Measurements from ENCODE around the gene F3. TPM values are rescaled to one million over a fixed set of nuclear protein-coding genes. Genes with fewer than 3 reads are reported as not detected.

Gene F3
- total and polyA plus RNA-seq, 9 of the 15 experiments (the other 6 are each of a cell fraction or from before 2014, with no cell fraction given), result 0.24 to 0.28 TPM; not detected in 7

Other genes with a start within 250 kb of the F3 start
- 15.5 and 15.8 TPM in 2 replicates for gene ABCD3, start 123.4 kb downstream of the F3 start, total RNA-seq (2014; rRNA removed)
- 30.7 and 35.0 TPM in 2 replicates for gene ABCD3, start 123.4 kb downstream of the F3 start, total RNA-seq (2014; rRNA removed; fragmentation: Illumina TruSeq; extraction: Trizol)
- gene ABCD3, start 123.4 kb downstream of the F3 start, total RNA-seq (2015; rRNA removed; fragmentation: Illumina TruSeq; extraction: Trizol), result 27.0 and 30.5 TPM in 2 replicates
- 23.7 and 24.2 TPM in 2 replicates for gene ABCD3, start 123.4 kb downstream of the F3 start, total RNA-seq (2021)
- gene ABCD3, start 123.4 kb downstream of the F3 start, polyA plus RNA-seq (2011; rRNA removed), result 9.4 and 14.3 TPM in 2 replicates
- 16.3 and 19.1 TPM in 2 replicates for gene ABCD3, start 123.4 kb downstream of the F3 start, polyA plus RNA-seq (2014; fragmentation: Illumina TruSeq; extraction: Trizol)
- gene ABCD3, start 123.4 kb downstream of the F3 start, polyA plus RNA-seq (2014; fragmentation: Nextera tagmentation; extraction: Ambion mirVana), result 10 to 100 TPM; 11.0 to 11.7 TPM
- gene ABCD3, start 123.4 kb downstream of the F3 start, polyA plus RNA-seq (2014; rRNA removed), result 12.7 and 13.2 TPM in 2 replicates

Data from K562 (cell line).